IPS-20b (cell line): ENCODE results near the gene ESPNL.

Experiments
- H3K27ac ChIP-seq: one replicate; pipeline ENCODE4 v1.5.1; 2013; ENCODE audit warnings: low read length
- H3K27me3 ChIP-seq: 2 replicates; pipeline ENCODE4 v1.6.1; 2013; ENCODE audit warnings: mild to moderate bottlenecking, low read length, inconsistent platforms; ENCODE audit not compliant: insufficient read depth
- H3K36me3 ChIP-seq: 2 replicates; pipeline ENCODE4 v1.6.1; 2013; ENCODE audit warnings: low read depth, mild to moderate bottlenecking, inconsistent platforms, low read length, moderate library complexity; ENCODE audit not compliant: insufficient read depth
- H3K4me1 ChIP-seq: 2 replicates; pipeline ENCODE4 v1.6.1; 2013; ENCODE audit warnings: mild to moderate bottlenecking, control low read depth, inconsistent platforms, low read length, moderate library complexity; ENCODE audit not compliant: insufficient read depth
- H3K4me3 ChIP-seq: 2 replicates; pipeline ENCODE4 v1.5.1; 2013; ENCODE audit warnings: mild to moderate bottlenecking, low read length, inconsistent platforms
- H3K9ac ChIP-seq: 2 replicates; pipeline ENCODE4 v1.6.1; 2013; ENCODE audit warnings: low read depth, mild to moderate bottlenecking, inconsistent platforms, low read length, moderate library complexity
- H3K9me3 ChIP-seq: 2 replicates; pipeline ENCODE4 v1.6.1; 2013; ENCODE audit warnings: mild to moderate bottlenecking, low read depth, low read length, inconsistent platforms; ENCODE audit not compliant: insufficient read depth

Gene ESPNL

GRCh38 chr2:238080518-238080917, 19.6 kb upstream of the ESPNL start:
- H3K4me3 ChIP-seq: no peak overlapping the region
- H3K27me3 ChIP-seq: no peaks in the 10 kb centered on the region
- peaks cover 3% of the 10 kb centered on the region; the same call in 1 of the 2 replicates for H3K4me1 ChIP-seq
- H3K27ac ChIP-seq: no peak overlapping the region
- H3K36me3 ChIP-seq: peaks cover 81% of the 10 kb centered on the region
- H3K9ac ChIP-seq: no peak overlapping the region
- no peaks in the 10 kb centered on the region for H3K9me3 ChIP-seq

DNA sequence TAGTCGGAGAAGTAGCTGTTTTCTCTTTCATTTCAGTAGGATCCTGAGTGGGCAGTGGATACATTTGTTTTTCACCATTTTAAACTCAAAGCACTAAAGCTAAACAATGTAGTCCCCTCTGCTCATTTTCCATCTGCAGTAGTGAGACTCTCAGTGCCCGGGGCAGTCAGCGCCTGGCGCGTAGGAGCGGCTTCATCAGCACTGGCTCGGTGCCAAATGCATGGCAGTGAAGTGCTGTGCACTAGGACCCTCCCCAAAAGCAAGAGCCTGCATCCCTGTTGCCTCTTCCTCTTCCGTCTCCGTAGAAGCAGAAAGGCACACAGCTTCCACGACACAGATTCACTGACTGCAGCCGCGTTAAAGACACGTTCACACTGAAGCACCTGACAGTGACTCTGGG, 19.0 kb upstream of the ESPNL start:
- Histone ChIP-seq H3K4me3 (no peak overlapping the region), H3K27me3 (no peaks in the 10 kb centered on the region), H3K4me1 (peaks cover 3% of the 10 kb centered on the region; the same call in 1 of the 2 replicates), H3K36me3 (peaks cover 81% of the 10 kb centered on the region), H3K27ac (no peak overlapping the region), H3K9me3 (no peaks in the 10 kb centered on the region), H3K9ac (no peak overlapping the region)

- Histone ChIP-seq H3K4me3 (no peak overlapping the region), H3K36me3 (peaks cover 81% of the 10 kb centered on the region), H3K4me1 (peaks cover 3% of the 10 kb centered on the region; the same call in 1 of the 2 replicates), H3K9me3 (no peaks in the 10 kb centered on the region), H3K27me3 (no peaks in the 10 kb centered on the region), H3K9ac (no peak overlapping the region), H3K27ac (no peak overlapping the region)
Measured at GRCh38 chr2:238081561-238081960, 18.6 kb upstream of the ESPNL start.

- Histone ChIP-seq H3K9me3 (no peaks in the 10 kb centered on the region), H3K4me1 (peaks cover 3% of the 10 kb centered on the region; the same call in 1 of the 2 replicates), H3K9ac (no peak overlapping the region), H3K36me3 (peaks cover 79% of the 10 kb centered on the region), H3K27ac (no peak overlapping the region), H3K4me3 (no peak overlapping the region), H3K27me3 (no peaks in the 10 kb centered on the region)
Measured at GRCh38 chr2:238082151-238082550, 18.0 kb upstream of the ESPNL start.

GRCh38 chr2:238082827-238083226, 17.3 kb upstream of the ESPNL start:
- no peak overlapping the region for H3K27ac ChIP-seq
- no peaks in the 10 kb centered on the region for H3K9me3 ChIP-seq
- peaks cover 78% of the 10 kb centered on the region for H3K36me3 ChIP-seq
- H3K4me1 ChIP-seq: peaks cover 3% of the 10 kb centered on the region; the same call in 1 of the 2 replicates
- no peak overlapping the region for H3K9ac ChIP-seq
- H3K4me3 ChIP-seq: no peak overlapping the region
- no peaks in the 10 kb centered on the region for H3K27me3 ChIP-seq

DNA sequence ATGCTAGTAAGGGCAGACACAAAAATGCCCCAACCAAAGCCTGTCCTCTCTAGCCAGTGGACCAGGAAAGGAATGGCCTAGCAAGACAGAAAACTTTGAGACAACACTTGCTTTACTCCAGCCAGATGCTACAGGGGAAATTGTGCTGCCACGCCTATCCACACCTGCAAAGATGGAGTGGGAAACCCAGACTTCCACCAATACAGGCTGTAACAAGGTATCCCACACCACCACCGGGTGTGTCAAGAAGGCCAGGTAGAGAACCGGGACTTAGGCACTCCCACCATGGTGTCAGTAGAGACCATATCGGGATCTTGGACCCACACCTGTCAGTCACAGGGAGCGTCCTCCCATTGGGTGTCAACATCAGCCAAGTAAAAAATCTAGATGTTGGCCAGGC, 16.2 kb upstream of the ESPNL start:
- Histone ChIP-seq H3K27ac (no peak overlapping the region), H3K4me3 (no peak overlapping the region), H3K9me3 (no peaks in the 10 kb centered on the region), H3K36me3 (peaks cover 89% of the 10 kb centered on the region), H3K4me1 (peaks cover 3% of the 10 kb centered on the region; the same call in 1 of the 2 replicates), H3K9ac (no peak overlapping the region), H3K27me3 (no peaks in the 10 kb centered on the region)

- Histone ChIP-seq H3K27ac (no peak overlapping the region), H3K9ac (no peak overlapping the region), H3K36me3 (peaks cover 88% of the 10 kb centered on the region), H3K4me1 (no peaks in the 10 kb centered on the region; the same call in 1 of the 2 replicates), H3K9me3 (no peaks in the 10 kb centered on the region), H3K4me3 (no peak overlapping the region), H3K27me3 (no peaks in the 10 kb centered on the region)
Measured at GRCh38 chr2:238084761-238085160, 15.4 kb upstream of the ESPNL start.

GRCh38 chr2:238085899-238086298, 14.2 kb upstream of the ESPNL start:
- Histone ChIP-seq H3K27ac (no peak overlapping the region), H3K9ac (no peak overlapping the region), H3K36me3 (peaks cover 80% of the 10 kb centered on the region), H3K4me3 (no peak overlapping the region), H3K27me3 (no peaks in the 10 kb centered on the region), H3K4me1 (no peaks in the 10 kb centered on the region), H3K9me3 (no peaks in the 10 kb centered on the region)

- Histone ChIP-seq H3K36me3 (peaks cover 71% of the 10 kb centered on the region), H3K27ac (no peak overlapping the region)
Measured at GRCh38 chr2:238087211-238087610, 12.9 kb upstream of the ESPNL start.

DNA sequence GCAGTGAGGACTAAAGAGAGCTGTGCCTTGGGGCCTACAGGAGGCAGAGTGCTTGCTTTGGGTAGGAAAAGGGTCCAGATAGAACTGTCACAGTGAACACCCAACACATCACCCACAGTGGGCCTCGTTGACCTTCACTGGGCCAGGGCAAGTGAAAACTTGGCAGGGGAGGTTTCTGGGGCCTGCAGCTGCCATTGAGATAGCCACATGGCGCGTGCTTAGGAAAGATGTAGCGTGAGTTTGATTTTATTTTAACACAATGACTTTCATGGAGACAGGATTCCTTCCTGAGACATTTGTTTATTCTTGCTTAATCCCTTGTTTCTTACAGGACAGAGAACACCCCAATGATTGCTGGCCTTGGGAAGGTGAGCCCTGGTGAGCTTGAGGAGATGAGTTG, 9.3 kb upstream of the ESPNL start:
- Histone ChIP-seq H3K9ac (no peak overlapping the region), H3K27me3 (no peaks in the 10 kb centered on the region), H3K27ac (no peak overlapping the region), H3K9me3 (no peaks in the 10 kb centered on the region), H3K4me1 (no peaks in the 10 kb centered on the region), H3K4me3 (no peak overlapping the region), H3K36me3 (peaks cover 45% of the 10 kb centered on the region)

More at GRCh38 chr2:238087211-238087610, 12.9 kb upstream of the ESPNL start:
- Histone ChIP-seq H3K27me3 (no peaks in the 10 kb centered on the region), H3K9me3 (no peaks in the 10 kb centered on the region), H3K4me3 (no peak overlapping the region), H3K9ac (no peak overlapping the region), H3K4me1 (no peaks in the 10 kb centered on the region)

DNA sequence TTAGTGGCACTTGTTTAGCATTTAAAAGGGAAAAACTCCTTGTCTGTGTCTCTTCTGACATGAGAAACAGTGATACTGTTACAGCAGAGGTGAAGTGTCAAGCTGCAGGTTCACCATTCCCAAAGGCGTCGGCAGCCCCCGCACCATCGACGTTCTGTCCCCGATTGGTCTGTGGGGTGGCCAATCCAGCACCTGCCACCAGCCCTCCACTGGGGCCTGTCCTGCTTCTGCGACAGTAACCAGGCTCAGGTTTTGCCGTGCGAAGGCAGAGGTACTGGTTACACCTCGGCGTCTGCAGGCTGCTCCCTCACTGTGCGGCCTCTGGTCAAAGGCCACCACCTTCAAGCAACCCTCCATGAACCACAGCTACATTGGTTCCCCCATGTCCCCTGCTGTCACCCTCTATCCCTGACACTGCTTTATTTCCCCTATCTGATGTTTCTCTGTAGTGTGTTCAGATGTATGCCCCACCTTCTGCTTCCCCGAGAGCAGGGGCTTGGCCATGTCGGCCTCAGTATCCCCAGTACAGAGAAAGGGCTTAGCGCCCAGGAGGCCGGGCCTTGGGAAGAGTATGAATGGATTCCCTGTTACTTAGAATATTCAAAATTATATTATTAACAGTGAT, 8.6 kb upstream of the ESPNL start:
- H3K4me3 ChIP-seq: no peak overlapping the region
- H3K36me3 ChIP-seq: peaks cover 40% of the 10 kb centered on the region; the same call in 1 of the 2 replicates
- H3K9me3 ChIP-seq: no peaks in the 10 kb centered on the region
- H3K4me1 ChIP-seq: peaks cover 5% of the 10 kb centered on the region
- H3K27me3 ChIP-seq: no peaks in the 10 kb centered on the region
- H3K9ac ChIP-seq: no peak overlapping the region
- H3K27ac ChIP-seq: no peak overlapping the region

GRCh38 chr2:238092486-238093035, 7.6 kb upstream of the ESPNL start:
- H3K9ac ChIP-seq: no peak overlapping the region
- H3K9me3 ChIP-seq: no peaks in the 10 kb centered on the region
- H3K27ac ChIP-seq: no peak overlapping the region
- peaks cover 7% of the 10 kb centered on the region for H3K4me1 ChIP-seq
- peaks cover 33% of the 10 kb centered on the region; the same call in 1 of the 2 replicates for H3K36me3 ChIP-seq
- H3K4me3 ChIP-seq: no peak overlapping the region
- no peaks in the 10 kb centered on the region for H3K27me3 ChIP-seq
